ENCODE measurements around the gene SORCS2. TPM values are rescaled to one million over a fixed set of nuclear protein-coding genes. Genes with fewer than 3 reads are reported as not detected.

SORCS2 gene
- total and polyA plus RNA-seq, 2 experiments from 2014 or later = 0.92 to 6.9 TPM

DNA sequence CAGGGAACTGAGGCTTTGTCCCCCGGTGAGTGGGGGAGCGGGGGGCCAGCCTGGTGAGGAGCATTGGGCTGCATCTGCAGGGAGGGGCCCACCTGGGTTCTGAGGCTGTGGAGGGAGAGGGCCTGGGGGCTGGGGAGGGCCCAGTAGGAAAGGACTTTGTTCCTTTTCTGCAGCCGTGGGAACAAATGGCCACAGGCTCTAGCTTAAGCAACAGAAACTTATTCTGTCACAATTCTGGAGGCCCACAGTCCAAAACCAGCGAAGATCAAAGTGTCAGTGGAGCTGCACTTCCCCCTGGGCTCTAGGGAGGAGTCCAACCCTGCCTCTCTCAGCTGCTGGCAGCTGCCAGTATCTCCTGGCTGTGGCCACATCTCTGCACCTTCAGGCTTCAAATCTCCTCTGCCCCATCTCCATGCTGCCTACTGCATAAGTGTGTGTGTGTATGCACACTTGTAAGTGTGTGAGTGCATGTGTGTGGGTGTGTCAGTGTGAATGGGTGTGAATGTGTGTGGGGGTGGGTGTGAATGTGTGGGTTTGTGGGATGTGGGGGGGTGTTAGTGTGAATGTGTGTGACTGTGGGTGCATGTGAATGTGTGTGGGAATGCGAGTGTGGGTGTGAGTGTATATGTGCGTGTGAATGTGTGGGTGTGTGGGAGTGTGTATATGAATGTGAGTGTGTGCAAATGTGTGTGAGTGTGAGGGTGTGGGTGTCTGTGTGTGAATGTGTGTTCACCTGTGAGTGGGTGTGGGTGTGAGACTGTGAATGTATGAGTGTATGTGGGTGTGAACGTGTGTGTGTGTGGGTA is 446.8 kb downstream of the SORCS2 start:
- Histone ChIP-seq H3K9me3 (ENCODE audit: low read depth) (no peaks in the 10 kb centered on the region), H3K36me3 (no peaks in the 10 kb centered on the region), H3K4me3 (no peak overlapping the region), H3K27me3 (no peaks in the 10 kb centered on the region), H3K27ac (no peak overlapping the region), H3K4me1 (ENCODE audit: low read depth) (no peaks in the 10 kb centered on the region)
- no peak for DNase-seq (ENCODE audit: low read depth in 1 of 2, low spot score in 1 of 2)
- TF ChIP-seq, protein P1, sequence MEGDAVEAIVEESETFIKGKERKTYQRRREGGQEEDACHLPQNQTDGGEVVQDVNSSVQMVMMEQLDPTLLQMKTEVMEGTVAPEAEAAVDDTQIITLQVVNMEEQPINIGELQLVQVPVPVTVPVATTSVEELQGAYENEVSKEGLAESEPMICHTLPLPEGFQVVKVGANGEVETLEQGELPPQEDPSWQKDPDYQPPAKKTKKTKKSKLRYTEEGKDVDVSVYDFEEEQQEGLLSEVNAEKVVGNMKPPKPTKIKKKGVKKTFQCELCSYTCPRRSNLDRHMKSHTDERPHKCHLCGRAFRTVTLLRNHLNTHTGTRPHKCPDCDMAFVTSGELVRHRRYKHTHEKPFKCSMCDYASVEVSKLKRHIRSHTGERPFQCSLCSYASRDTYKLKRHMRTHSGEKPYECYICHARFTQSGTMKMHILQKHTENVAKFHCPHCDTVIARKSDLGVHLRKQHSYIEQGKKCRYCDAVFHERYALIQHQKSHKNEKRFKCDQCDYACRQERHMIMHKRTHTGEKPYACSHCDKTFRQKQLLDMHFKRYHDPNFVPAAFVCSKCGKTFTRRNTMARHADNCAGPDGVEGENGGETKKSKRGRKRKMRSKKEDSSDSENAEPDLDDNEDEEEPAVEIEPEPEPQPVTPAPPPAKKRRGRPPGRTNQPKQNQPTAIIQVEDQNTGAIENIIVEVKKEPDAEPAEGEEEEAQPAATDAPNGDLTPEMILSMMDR (IDR thresholded peaks at IDR 0.05; ENCODE audit: low read depth, low read length) = no peak

DNA sequence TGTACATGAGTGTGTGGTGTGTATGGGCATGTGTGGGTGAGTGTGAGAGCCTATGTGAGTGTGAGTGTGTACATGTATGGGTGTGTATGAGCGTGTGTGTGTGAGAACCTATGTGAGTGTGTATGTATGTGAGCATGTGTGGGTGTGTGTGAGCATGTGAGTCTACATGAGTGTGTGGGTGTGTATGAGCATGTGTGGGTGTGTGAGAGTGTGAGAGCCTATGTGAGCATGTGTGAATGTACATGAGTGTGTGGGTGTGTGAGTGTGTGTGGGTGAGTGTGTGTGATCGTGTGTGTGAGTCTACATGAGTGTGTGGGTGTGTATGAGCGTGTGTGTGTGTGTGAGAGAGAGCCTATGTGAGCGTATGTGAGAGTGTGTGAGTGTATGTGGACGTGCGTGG is 447.8 kb downstream of the SORCS2 start:
- no peaks in the 10 kb centered on the region for H3K4me1 ChIP-seq (ENCODE audit: low read depth)
- H3K27ac ChIP-seq = no peak overlapping the region
- H3K4me3 ChIP-seq = no peak overlapping the region
- no peaks in the 10 kb centered on the region for H3K36me3 ChIP-seq
- H3K27me3 ChIP-seq = no peaks in the 10 kb centered on the region
- TF ChIP-seq, protein P1 (IDR thresholded peaks at IDR 0.05; ENCODE audit: low read depth, low read length) = no peak
- no peak for DNase-seq (ENCODE audit: low read depth in 1 of 2, low spot score in 1 of 2)
- no peaks in the 10 kb centered on the region for H3K9me3 ChIP-seq (ENCODE audit: low read depth)

DNA sequence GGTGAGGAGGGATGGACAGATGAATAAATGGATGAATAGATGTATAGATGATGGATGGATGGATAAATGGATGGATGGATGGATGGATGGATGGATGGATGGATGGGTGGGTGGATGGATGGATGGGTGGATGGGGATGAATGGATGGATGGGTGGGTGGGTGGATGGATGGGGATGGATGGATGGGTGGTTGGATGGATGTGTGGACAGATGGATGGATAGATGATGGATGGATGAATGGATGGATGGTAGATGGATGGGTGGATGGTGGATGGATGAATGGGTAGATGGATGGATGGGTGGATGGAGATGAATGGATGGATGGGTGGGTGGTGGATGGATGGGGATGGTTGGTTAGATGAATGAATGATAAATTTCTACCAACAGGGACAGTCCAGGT is 449.4 kb downstream of the SORCS2 start:
- H3K36me3 ChIP-seq = no peaks in the 10 kb centered on the region
- no peaks in the 10 kb centered on the region for H3K27me3 ChIP-seq
- TF ChIP-seq, protein P1 (IDR thresholded peaks at IDR 0.05; ENCODE audit: low read depth, low read length) = no peak
- no peak for DNase-seq (ENCODE audit: low read depth in 1 of 2, low spot score in 1 of 2)
- H3K9me3 ChIP-seq (ENCODE audit: low read depth) = no peaks in the 10 kb centered on the region
- H3K27ac ChIP-seq = no peak overlapping the region
- H3K4me1 ChIP-seq (ENCODE audit: low read depth) = no peaks in the 10 kb centered on the region
- no peak overlapping the region for H3K4me3 ChIP-seq

DNA sequence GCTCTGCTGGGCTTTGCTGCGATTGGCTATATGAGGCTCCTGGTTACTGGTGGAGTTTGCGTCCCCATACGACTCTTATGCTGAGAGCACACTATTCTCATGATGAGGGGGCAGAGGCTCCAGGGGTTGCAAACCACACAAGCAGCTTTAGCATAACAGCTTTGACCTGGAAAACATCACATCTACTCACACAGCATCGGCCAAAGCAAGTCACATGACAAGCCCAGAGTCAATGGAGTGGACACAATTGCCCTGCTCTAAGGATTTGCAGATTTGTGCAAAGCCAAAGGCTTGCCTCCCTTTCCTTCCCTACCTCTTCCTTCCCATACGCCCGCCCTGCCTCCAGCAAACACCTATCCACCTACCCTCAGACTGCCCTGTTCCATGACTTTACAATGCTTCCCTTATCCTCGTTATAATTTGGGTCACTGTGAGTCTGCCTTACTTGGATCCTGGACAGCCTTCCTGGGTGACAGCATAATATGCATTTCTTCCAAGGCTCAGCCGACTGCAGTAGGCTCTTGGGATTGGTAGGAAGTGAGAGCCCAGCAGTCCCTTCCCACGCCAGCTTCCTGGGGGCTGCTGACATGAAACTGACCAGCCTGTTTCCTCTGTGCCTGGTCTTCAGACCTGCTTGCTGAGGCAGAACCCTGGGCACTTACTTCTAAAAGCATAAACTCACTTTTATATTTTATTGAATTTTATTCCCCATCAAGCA is 450.6 kb downstream of the SORCS2 start:
- no peak for DNase-seq (ENCODE audit: low read depth in 1 of 2, low spot score in 1 of 2)
- no peak overlapping the region for H3K27ac ChIP-seq
- no peaks in the 10 kb centered on the region for H3K9me3 ChIP-seq (ENCODE audit: low read depth)
- H3K4me3 ChIP-seq = no peak overlapping the region
- no peaks in the 10 kb centered on the region for H3K27me3 ChIP-seq
- no peaks in the 10 kb centered on the region for H3K4me1 ChIP-seq (ENCODE audit: low read depth)
- H3K36me3 ChIP-seq = no peaks in the 10 kb centered on the region
- TF ChIP-seq, protein P1 (IDR thresholded peaks at IDR 0.05; ENCODE audit: low read depth, low read length) = no peak

DNA sequence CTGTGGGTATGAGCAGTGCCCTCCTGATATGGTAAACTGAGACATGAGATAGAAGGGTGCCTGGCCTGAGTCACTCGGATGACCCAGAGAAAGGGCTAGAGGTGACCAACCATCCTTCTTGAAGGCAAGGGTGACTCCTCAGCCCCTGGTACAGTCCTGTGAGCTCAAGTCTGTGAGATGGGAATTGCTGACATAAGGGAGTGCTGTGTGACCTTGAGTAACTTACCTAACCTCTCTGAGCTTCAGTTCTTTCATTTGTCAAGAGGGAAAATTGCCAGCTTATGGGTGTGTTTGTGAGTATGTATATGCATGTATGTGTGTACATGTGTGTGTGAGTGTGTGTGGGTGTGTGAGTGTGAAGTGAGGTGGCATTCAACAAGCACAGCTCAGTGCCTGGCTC is 452.8 kb downstream of the SORCS2 start:
- Histone ChIP-seq H3K4me3 (no peak overlapping the region), H3K27me3 (no peaks in the 10 kb centered on the region), H3K4me1 (ENCODE audit: low read depth) (no peaks in the 10 kb centered on the region), H3K9me3 (ENCODE audit: low read depth) (no peaks in the 10 kb centered on the region), H3K27ac (no peak overlapping the region), H3K36me3 (no peaks in the 10 kb centered on the region)
- no peak for DNase-seq (ENCODE audit: low read depth in 1 of 2, low spot score in 1 of 2)
- TF ChIP-seq, protein P1 (IDR thresholded peaks at IDR 0.05; ENCODE audit: low read depth, low read length) = no peak

Measured in cardiac muscle cell (in vitro differentiated cells and primary cell).